Measurements from ENCODE around the gene RAB6C.
"Not testable (repeated sequence)": the region's sequence is repeated elsewhere in the genome, so short reads cannot be mapped to it uniquely, and the experiment has no call there.

GRCh38 chr2:129998771-129999170 is 19.3 kb downstream of the RAB6C start:
- TF ChIP-seq, protein P1, sequence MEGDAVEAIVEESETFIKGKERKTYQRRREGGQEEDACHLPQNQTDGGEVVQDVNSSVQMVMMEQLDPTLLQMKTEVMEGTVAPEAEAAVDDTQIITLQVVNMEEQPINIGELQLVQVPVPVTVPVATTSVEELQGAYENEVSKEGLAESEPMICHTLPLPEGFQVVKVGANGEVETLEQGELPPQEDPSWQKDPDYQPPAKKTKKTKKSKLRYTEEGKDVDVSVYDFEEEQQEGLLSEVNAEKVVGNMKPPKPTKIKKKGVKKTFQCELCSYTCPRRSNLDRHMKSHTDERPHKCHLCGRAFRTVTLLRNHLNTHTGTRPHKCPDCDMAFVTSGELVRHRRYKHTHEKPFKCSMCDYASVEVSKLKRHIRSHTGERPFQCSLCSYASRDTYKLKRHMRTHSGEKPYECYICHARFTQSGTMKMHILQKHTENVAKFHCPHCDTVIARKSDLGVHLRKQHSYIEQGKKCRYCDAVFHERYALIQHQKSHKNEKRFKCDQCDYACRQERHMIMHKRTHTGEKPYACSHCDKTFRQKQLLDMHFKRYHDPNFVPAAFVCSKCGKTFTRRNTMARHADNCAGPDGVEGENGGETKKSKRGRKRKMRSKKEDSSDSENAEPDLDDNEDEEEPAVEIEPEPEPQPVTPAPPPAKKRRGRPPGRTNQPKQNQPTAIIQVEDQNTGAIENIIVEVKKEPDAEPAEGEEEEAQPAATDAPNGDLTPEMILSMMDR (IDR thresholded peaks at IDR 0.05) = not testable (repeated sequence)
- TF ChIP-seq POLR2A (IDR thresholded peaks at IDR 0.05) = not testable (repeated sequence)

Measured in testis (tissue), 2 donors.